Hepatocyte (in vitro differentiated cells): ENCODE data around the gene WSCD2. TPM values are rescaled to one million over a fixed set of nuclear protein-coding genes. Genes with fewer than 3 reads are reported as not detected.

Experiments used
- DNase-seq: peaks from one replicate; pipeline ENCODE4 v3.0.0-alpha.2; 2016; ENCODE audit warnings: low spot score
- H2AFZ ChIP-seq: fragments of 200-600 bp; sonication (generic); 2 replicates; pipeline ENCODE4 v1.6.0; 2016; ENCODE audit warnings: antibody characterized with exemption, mild to moderate bottlenecking
- H3K27ac ChIP-seq: fragments of 200-600 bp; sonication (generic); 2 replicates; pipeline ENCODE4 v1.5.1; 2016; ENCODE audit warnings: mild to moderate bottlenecking
- H3K27me3 ChIP-seq: fragments of 200-600 bp; sonication (generic); 2 replicates; pipeline ENCODE4 v1.6.1; 2016
- H3K36me3 ChIP-seq: fragments of 200-600 bp; sonication (generic); replicated peaks from 2 replicates; pipeline ENCODE4 v1.5.1; 2016; ENCODE audit warnings: low read depth; ENCODE audit not compliant: insufficient read depth
- H3K4me1 ChIP-seq: fragments of 200-600 bp; sonication (generic); 2 replicates; pipeline ENCODE4 v1.5.1; 2016; ENCODE audit warnings: mild to moderate bottlenecking, moderate library complexity; ENCODE audit not compliant: insufficient read depth
- H3K4me2 ChIP-seq: fragments of 200-600 bp; sonication (generic); 2 replicates; pipeline ENCODE4 v1.6.0; 2016
- H3K4me3 ChIP-seq: fragments of 200-600 bp; sonication (generic); 2 replicates; pipeline ENCODE4 v1.5.1; 2016; ENCODE audit warnings: mild to moderate bottlenecking
- H3K79me2 ChIP-seq: fragments of 200-600 bp; sonication (generic); 2 replicates; pipeline ENCODE4 v1.6.0; 2017; ENCODE audit warnings: mild to moderate bottlenecking
- H3K9me2 ChIP-seq: fragments of 200-600 bp; sonication (generic); replicated peaks from 2 replicates; pipeline ENCODE4 v1.6.0; 2017; ENCODE audit warnings: mild to moderate bottlenecking; ENCODE audit not compliant: insufficient read depth
- H3K9me3 ChIP-seq: fragments of 200-600 bp; sonication (generic); 2 replicates; pipeline ENCODE4 v1.5.1; 2016; ENCODE audit warnings: low read depth, mild to moderate bottlenecking
- H4K20me1 ChIP-seq: fragments of 200-600 bp; sonication (generic); 2 replicates; pipeline ENCODE4 v1.6.0; 2016; ENCODE audit warnings: mild to moderate bottlenecking; ENCODE audit not compliant: insufficient read depth, poor library complexity, severe bottlenecking
- CTCF ChIP-seq: fragments of 200-600 bp; sonication (generic); IDR thresholded peaks from 2 replicates; pipeline ENCODE4 v1.5.1; 2016; ENCODE audit warnings: antibody characterized with exemption, mild to moderate bottlenecking; ENCODE audit not compliant: poor library complexity
- EZH2 ChIP-seq: fragments of 200-600 bp; sonication (generic); IDR thresholded peaks from 2 replicates; pipeline ENCODE4 v1.6.1; 2016; ENCODE audit warnings: antibody characterized with exemption, mild to moderate bottlenecking, borderline replicate concordance
- EZH2phosphoT487 ChIP-seq: fragments of 200-600 bp; sonication (generic); IDR thresholded peaks from one replicate; pipeline ENCODE4 v1.6.1; 2018; ENCODE audit warnings: antibody characterized with exemption, mild to moderate bottlenecking, low read depth, moderate library complexity; ENCODE audit not compliant: unreplicated experiment, severe bottlenecking
- WGBS: methylation state at CpG from one replicate; pipeline ENCODE4 v1.1.6; 2016; ENCODE audit warnings: low lambda C conversion rate; ENCODE audit errors: missing lambda C conversion rate; 5-methylcytosine and 5-hydroxymethylcytosine counted together
- polyA plus RNA-seq: library from polyadenylated mRNA; unstranded; fragments of >200 nt; fragmentation: Nextera tagmentation; extraction: Ambion mirVana; gene quantifications from 2 replicates; pipeline ENCODE4 v1.2.1, GENCODE V29; 2016
- total RNA-seq: library from RNA; depleted of rRNA; stranded (reverse); fragments of >200 nt; gene quantifications from 2 replicates; pipeline ENCODE4 v1.2.3, GENCODE V29; 2014

WSCD2 gene
- total and polyA plus RNA-seq, 2 experiments from 2014 or later, result 4.2 to 4.3 TPM

GRCh38 chr12:108106599-108106998, 22.5 kb upstream of the WSCD2 start:
- WGBS, result 50% methylated on average over 1 of the region's 1 CpG
- DNase-seq, result no peak
- no peak for TF ChIP-seq EZH2phosphoT487
- no peak for TF ChIP-seq EZH2
- no peak for TF ChIP-seq CTCF
- Histone ChIP-seq H3K27me3 (no peaks in the 10 kb centered on the region), H3K4me3 (no peak overlapping the region), H2AFZ (no peak overlapping the region), H3K9me2 (no peaks in the 10 kb centered on the region), H3K4me2 (no peak overlapping the region), H3K36me3 (no peaks in the 10 kb centered on the region), H3K9me3 (no peaks in the 10 kb centered on the region), H3K4me1 (no peaks in the 10 kb centered on the region), H4K20me1 (no peaks in the 10 kb centered on the region), H3K79me2 (no peaks in the 10 kb centered on the region), H3K27ac (no peak overlapping the region)

- no peak overlapping the region for H3K4me2 ChIP-seq
- no peak for TF ChIP-seq CTCF
- no peak for TF ChIP-seq EZH2phosphoT487
- TF ChIP-seq EZH2, result no peak
- WGBS, result 60% methylated on average over 4 of the region's 4 CpGs
- no peaks in the 10 kb centered on the region for H3K27me3 ChIP-seq
- H3K4me3 ChIP-seq, result no peak overlapping the region
- no peak overlapping the region for H2AFZ ChIP-seq
- no peaks in the 10 kb centered on the region for H3K4me1 ChIP-seq
- H3K9me2 ChIP-seq, result no peaks in the 10 kb centered on the region
- no peaks in the 10 kb centered on the region for H3K79me2 ChIP-seq
- no peaks in the 10 kb centered on the region for H3K9me3 ChIP-seq
- no peak overlapping the region for H3K27ac ChIP-seq
- DNase-seq, result no peak
- H4K20me1 ChIP-seq, result no peaks in the 10 kb centered on the region
- no peaks in the 10 kb centered on the region for H3K36me3 ChIP-seq
Measured at GRCh38 chr12:108107293-108107692, 21.8 kb upstream of the WSCD2 start.

- H3K27me3 ChIP-seq, result no peaks in the 10 kb centered on the region
- 78% methylated on average over 3 of the region's 3 CpGs for WGBS
- H4K20me1 ChIP-seq, result no peaks in the 10 kb centered on the region
- no peak overlapping the region for H3K27ac ChIP-seq
- no peaks in the 10 kb centered on the region for H3K9me3 ChIP-seq
- no peak overlapping the region for H3K4me2 ChIP-seq
- H3K4me3 ChIP-seq, result no peak overlapping the region
- no peaks in the 10 kb centered on the region for H3K9me2 ChIP-seq
- no peaks in the 10 kb centered on the region for H3K36me3 ChIP-seq
- TF ChIP-seq EZH2phosphoT487, result no peak
- no peak for TF ChIP-seq EZH2
- no peak for TF ChIP-seq CTCF
- H3K4me1 ChIP-seq, result no peaks in the 10 kb centered on the region
- H3K79me2 ChIP-seq, result no peaks in the 10 kb centered on the region
- DNase-seq, result no peak
- H2AFZ ChIP-seq, result no peak overlapping the region
Measured at GRCh38 chr12:108109504-108109903, 19.6 kb upstream of the WSCD2 start.

- no peak for DNase-seq
- WGBS, result 73% methylated on average over 4 of the region's 4 CpGs
- Histone ChIP-seq H3K9me3 (no peaks in the 10 kb centered on the region), H4K20me1 (no peaks in the 10 kb centered on the region), H3K27ac (no peak overlapping the region), H3K4me1 (no peaks in the 10 kb centered on the region), H3K36me3 (no peaks in the 10 kb centered on the region), H3K9me2 (no peaks in the 10 kb centered on the region), H3K79me2 (no peaks in the 10 kb centered on the region), H3K4me3 (no peak overlapping the region), H3K4me2 (no peak overlapping the region), H3K27me3 (no peaks in the 10 kb centered on the region), H2AFZ (no peak overlapping the region)
- TF ChIP-seq EZH2 (no peak), EZH2phosphoT487 (no peak), CTCF (no peak)
Measured at GRCh38 chr12:108109954-108110353, 19.1 kb upstream of the WSCD2 start.
